Measurements from ENCODE around the gene OR2Y1.

GRCh38 chr5:180786531-180787398, 46.9 kb upstream of the OR2Y1 start:
- TF ChIP-seq, protein P1, sequence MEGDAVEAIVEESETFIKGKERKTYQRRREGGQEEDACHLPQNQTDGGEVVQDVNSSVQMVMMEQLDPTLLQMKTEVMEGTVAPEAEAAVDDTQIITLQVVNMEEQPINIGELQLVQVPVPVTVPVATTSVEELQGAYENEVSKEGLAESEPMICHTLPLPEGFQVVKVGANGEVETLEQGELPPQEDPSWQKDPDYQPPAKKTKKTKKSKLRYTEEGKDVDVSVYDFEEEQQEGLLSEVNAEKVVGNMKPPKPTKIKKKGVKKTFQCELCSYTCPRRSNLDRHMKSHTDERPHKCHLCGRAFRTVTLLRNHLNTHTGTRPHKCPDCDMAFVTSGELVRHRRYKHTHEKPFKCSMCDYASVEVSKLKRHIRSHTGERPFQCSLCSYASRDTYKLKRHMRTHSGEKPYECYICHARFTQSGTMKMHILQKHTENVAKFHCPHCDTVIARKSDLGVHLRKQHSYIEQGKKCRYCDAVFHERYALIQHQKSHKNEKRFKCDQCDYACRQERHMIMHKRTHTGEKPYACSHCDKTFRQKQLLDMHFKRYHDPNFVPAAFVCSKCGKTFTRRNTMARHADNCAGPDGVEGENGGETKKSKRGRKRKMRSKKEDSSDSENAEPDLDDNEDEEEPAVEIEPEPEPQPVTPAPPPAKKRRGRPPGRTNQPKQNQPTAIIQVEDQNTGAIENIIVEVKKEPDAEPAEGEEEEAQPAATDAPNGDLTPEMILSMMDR (IDR thresholded peaks at IDR 0.05): no peak
- TF ChIP-seq POLR2AphosphoS5 (IDR thresholded peaks at IDR 0.05): no peak
- no peak for TF ChIP-seq POLR2A (IDR thresholded peaks at IDR 0.05)
- no peak for TF ChIP-seq EP300 (IDR thresholded peaks at IDR 0.05; ENCODE audit: low read depth)
